OCI-LY7 (cell line): ENCODE data around the gene RFX2. TPM values are rescaled to one million over a fixed set of nuclear protein-coding genes. Genes with fewer than 3 reads are reported as not detected.

Experiments
- BruUV-seq: library from RNA; stranded (reverse); fragments of 400-500 nt; replicated peaks from 2 replicates; lab custom pipeline; 2021; lab: Mats Ljungman, UMichigan
- CTCF ChIA-PET: fragments of 300-600 bp; sonication (Branson Sonifier 250); formaldehyde crosslinking; loops from one replicate; lab custom pipeline; 2022; ENCODE audit warnings: antibody characterized with exemption; ENCODE audit not compliant: unreplicated experiment; lab: Charles Lee
- POLR2A ChIA-PET: fragments of 300-600 bp; sonication (Branson Sonifier 250); formaldehyde crosslinking; loops from one replicate; lab custom pipeline; 2022; ENCODE audit warnings: antibody characterized with exemption; lab: Charles Lee
- DNase-seq: peaks from one replicate; pipeline ENCODE4 v3.0.0-alpha.2; 2015; ENCODE audit warnings: low spot score
- H2AFZ ChIP-seq: fragments of 200-600 bp; sonication (generic), shearing (Covaris generic); 2 replicates; pipeline ENCODE4 v1.6.1; 2014; ENCODE audit warnings: mild to moderate bottlenecking, antibody characterized with exemption, low read length, moderate library complexity
- H3K27ac ChIP-seq: fragments of 200-600 bp; sonication (generic); 2 replicates; pipeline ENCODE4 v1.5.1; 2014; ENCODE audit warnings: mixed run types, low read depth, mild to moderate bottlenecking, moderate library complexity, low read length, inconsistent platforms; ENCODE audit not compliant: poor library complexity, severe bottlenecking
- H3K36me3 ChIP-seq: fragments of 200-600 bp; sonication (generic); 2 replicates; pipeline ENCODE4 v1.6.1; 2014; ENCODE audit warnings: mild to moderate bottlenecking, antibody characterized with exemption, low read length, moderate library complexity, mixed read lengths; ENCODE audit not compliant: insufficient read depth
- H3K4me1 ChIP-seq: fragments of 200-600 bp; sonication (generic); 2 replicates; pipeline ENCODE4 v1.5.1; 2014; ENCODE audit warnings: mild to moderate bottlenecking, low read length; ENCODE audit not compliant: insufficient read depth, poor library complexity, severe bottlenecking
- H3K4me2 ChIP-seq: fragments of 200-600 bp; sonication (generic); 2 replicates; pipeline ENCODE4 v1.6.1; 2014; ENCODE audit warnings: mild to moderate bottlenecking, low read length
- H3K4me3 ChIP-seq: fragments of 200-600 bp; sonication (generic); 2 replicates; pipeline ENCODE4 v1.5.1; 2014; ENCODE audit warnings: mild to moderate bottlenecking, low read depth, low read length; ENCODE audit not compliant: poor library complexity, severe bottlenecking
- H3K79me2 ChIP-seq: fragments of 200-600 bp; sonication (generic); 2 replicates; pipeline ENCODE4 v1.6.1; 2016; ENCODE audit warnings: low read depth, mild to moderate bottlenecking, low read length, moderate library complexity, mixed read lengths; ENCODE audit not compliant: insufficient read depth
- H3K9me2 ChIP-seq: fragments of 200-600 bp; sonication (generic); 2 replicates; pipeline ENCODE4 v1.6.1; 2016; ENCODE audit warnings: mild to moderate bottlenecking, low read length, mixed read lengths; ENCODE audit not compliant: insufficient read depth
- H3K9me3 ChIP-seq: fragments of 200-600 bp; sonication (generic); 2 replicates; pipeline ENCODE4 v1.6.1; 2014; ENCODE audit warnings: mild to moderate bottlenecking, mixed run types, low read length, mixed read lengths
- H4K20me1 ChIP-seq: fragments of 200-600 bp; sonication (generic); 2 replicates; pipeline ENCODE4 v1.6.1; 2014; ENCODE audit warnings: mild to moderate bottlenecking, antibody characterized with exemption, low read length, moderate library complexity, mixed read lengths; ENCODE audit not compliant: insufficient read depth
- EZH2phosphoT487 ChIP-seq: fragments of 200-600 bp; sonication (generic); IDR thresholded peaks from 2 replicates; pipeline ENCODE4 v1.6.1; 2018; ENCODE audit warnings: low read depth, borderline replicate concordance, mild to moderate bottlenecking, mixed run types, antibody characterized with exemption, low read length, moderate library complexity, mixed read lengths
- intact Hi-C: fragments of 100-400 bp; cut with micrococcal nuclease; formaldehyde crosslinking; loops from one replicate; pipeline ENCODE4 v1.10.0; 2022; ENCODE audit not compliant: unreplicated experiment
- total RNA-seq, 2 experiments: library from RNA; depleted of rRNA in 1 of 2; stranded (reverse); fragments of >200 nt in 1 of 2; shearing (Covaris generic) in 1 of 2; gene quantifications; 2 replicates each; pipeline ENCODE4 v1.2.3, GENCODE V29; 2014 to 2022
- TF ChIP-seq, protein P1 (sequence below): fragments of 200-600 bp; sonication (generic); conservative IDR thresholded peaks from 2 replicates; pipeline ENCODE4 v1.5.1; 2014; ENCODE audit warnings: mild to moderate bottlenecking, antibody characterized with exemption, low read length, moderate library complexity, mixed read lengths

Gene RFX2
- total RNA-seq, 2 experiments from 2014 or later, result 11.0 to 11.8 TPM

GRCh38 chr19:5953680-5954213 lies 156.6 kb downstream of the RFX2 start:
- ChIA-PET CTCF (no interaction called here), POLR2A (no interaction called here)

GRCh38 chr19:5953030-5953589 lies 157.2 kb downstream of the RFX2 start:
- H3K27ac ChIP-seq, result peak overlapping the region; percentile 96
- POLR2A ChIA-PET, result interaction anchor here (0.7 to 1.2 kb wide), 2 partner anchors 49 to 126 kb away, joined by 3 read pairs; no protein-coding TSS in a partner anchor
- peaks cover 38% of the 10 kb centered on the region; the same call in 1 of the 2 replicates for H3K36me3 ChIP-seq
- peak overlapping the region; percentile 80 for H3K4me2 ChIP-seq
- TSS peak; percentile 22 for BruUV-seq
- H3K4me1 ChIP-seq, result peaks cover 88% of the 10 kb centered on the region
- H3K9me3 ChIP-seq, result no peaks in the 10 kb centered on the region
- no peaks in the 10 kb centered on the region; the same call in 1 of the 2 replicates for H4K20me1 ChIP-seq
- DNase-seq, result no peak
- H3K9me2 ChIP-seq, result no peaks in the 10 kb centered on the region
- peaks cover 93% of the 10 kb centered on the region for H3K79me2 ChIP-seq
- TF ChIP-seq EZH2phosphoT487, result no peak
- TF ChIP-seq, protein P1, sequence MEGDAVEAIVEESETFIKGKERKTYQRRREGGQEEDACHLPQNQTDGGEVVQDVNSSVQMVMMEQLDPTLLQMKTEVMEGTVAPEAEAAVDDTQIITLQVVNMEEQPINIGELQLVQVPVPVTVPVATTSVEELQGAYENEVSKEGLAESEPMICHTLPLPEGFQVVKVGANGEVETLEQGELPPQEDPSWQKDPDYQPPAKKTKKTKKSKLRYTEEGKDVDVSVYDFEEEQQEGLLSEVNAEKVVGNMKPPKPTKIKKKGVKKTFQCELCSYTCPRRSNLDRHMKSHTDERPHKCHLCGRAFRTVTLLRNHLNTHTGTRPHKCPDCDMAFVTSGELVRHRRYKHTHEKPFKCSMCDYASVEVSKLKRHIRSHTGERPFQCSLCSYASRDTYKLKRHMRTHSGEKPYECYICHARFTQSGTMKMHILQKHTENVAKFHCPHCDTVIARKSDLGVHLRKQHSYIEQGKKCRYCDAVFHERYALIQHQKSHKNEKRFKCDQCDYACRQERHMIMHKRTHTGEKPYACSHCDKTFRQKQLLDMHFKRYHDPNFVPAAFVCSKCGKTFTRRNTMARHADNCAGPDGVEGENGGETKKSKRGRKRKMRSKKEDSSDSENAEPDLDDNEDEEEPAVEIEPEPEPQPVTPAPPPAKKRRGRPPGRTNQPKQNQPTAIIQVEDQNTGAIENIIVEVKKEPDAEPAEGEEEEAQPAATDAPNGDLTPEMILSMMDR, result no peak
- intact Hi-C loops, result loop anchor here (5.0 kb wide), 1 partner anchor 51 kb away; the partner anchor contains the start of genes NDUFA11 and VMAC
- no peak overlapping the region for H2AFZ ChIP-seq
- CTCF ChIA-PET, result interaction anchor here (0.7 kb wide), 1 partner anchor 264 kb away, joined by 4 read pairs; no protein-coding TSS in a partner anchor
- H3K4me3 ChIP-seq, result peak overlapping the region; percentile 1

More at GRCh38 chr19:5953680-5954213, 156.6 kb downstream of the RFX2 start:
- DNase-seq, result no peak
- no peaks in the 10 kb centered on the region for H3K9me2 ChIP-seq
- TF ChIP-seq, protein P1, result no peak
- no peak for TF ChIP-seq EZH2phosphoT487
- intact Hi-C loops, result loop anchor here (5.0 kb wide), 1 partner anchor 51 kb away; the partner anchor contains the start of genes NDUFA11 and VMAC
- no TSS peak for BruUV-seq
- H3K79me2 ChIP-seq, result peaks cover 93% of the 10 kb centered on the region
- no peaks in the 10 kb centered on the region; the same call in 1 of the 2 replicates for H4K20me1 ChIP-seq
- H3K9me3 ChIP-seq, result no peaks in the 10 kb centered on the region
- peaks cover 81% of the 10 kb centered on the region for H3K4me1 ChIP-seq
- H3K36me3 ChIP-seq, result peaks cover 39% of the 10 kb centered on the region; the same call in 1 of the 2 replicates
- H2AFZ ChIP-seq, result no peak overlapping the region
- peak overlapping the region; percentile 96 for H3K27ac ChIP-seq
- H3K4me2 ChIP-seq, result peak overlapping the region; percentile 80
- no peak overlapping the region for H3K4me3 ChIP-seq
